NCI-H2171 (cell line): Measurements from ENCODE around the gene BAD.
"Not testable (repeated sequence)": the region's sequence is repeated elsewhere in the genome, so short reads cannot be mapped to it uniquely, and the experiment has no call there.

ENCODE experiments used
- DNase-seq: peaks from one replicate; lab custom pipeline; 2025; lab: John Stamatoyannopoulos, UW

BAD gene

GRCh38 chr11:64256300-64256699 is 28.2 kb downstream of the BAD start:
- no peak for DNase-seq

- DNase-seq = no peak
Measured at GRCh38 chr11:64255135-64256128, 29.0 kb downstream of the BAD start.

GRCh38 chr11:64254326-64254725 is 30.1 kb downstream of the BAD start:
- DNase-seq = no peak

GRCh38 chr11:64253481-64253880 is 31.0 kb downstream of the BAD start:
- no peak for DNase-seq

- no peak for DNase-seq
Measured at GRCh38 chr11:64253043-64253442, 31.4 kb downstream of the BAD start.

GRCh38 chr11:64252003-64252872 is 32.2 kb downstream of the BAD start:
- DNase-seq = no peak

GRCh38 chr11:64251753-64252002 is 32.8 kb downstream of the BAD start:
- DNase-seq = no peak

GRCh38 chr11:64251016-64251752 is 33.3 kb downstream of the BAD start, which contains the start of gene PLCB3:
Gene PLCB3, plus strand, starts transcription at chr11:64251530. Its CDS starts 120 bp downstream, at chr11:64251650.
- DNase-seq = peak; percentile 61

GRCh38 chr11:64250415-64251015 is 34.0 kb downstream of the BAD start:
- no peak for DNase-seq

- DNase-seq = no peak
Measured at GRCh38 chr11:64249563-64250414, 34.7 kb downstream of the BAD start.

- DNase-seq = no peak
Measured at GRCh38 chr11:64249038-64249437, 35.4 kb downstream of the BAD start.

GRCh38 chr11:64248578-64248977 is 35.9 kb downstream of the BAD start:
- no peak for DNase-seq

GRCh38 chr11:64247729-64248531 is 36.5 kb downstream of the BAD start:
- no peak for DNase-seq

- DNase-seq = peak; percentile 79
Measured at GRCh38 chr11:64246871-64247728, 37.4 kb downstream of the BAD start, which contains the start of gene PPP1R14B. Gene PPP1R14B, minus strand, starts transcription at chr11:64246943. Its CDS starts 270 bp downstream, at chr11:64246673.

GRCh38 chr11:64246621-64246870 is 37.9 kb downstream of the BAD start:
- not testable (repeated sequence) for DNase-seq

GRCh38 chr11:64245797-64246620 is 38.5 kb downstream of the BAD start:
- DNase-seq = peak; percentile 43

GRCh38 chr11:64245401-64245796 is 39.1 kb downstream of the BAD start:
- no peak for DNase-seq

- DNase-seq = no peak
Measured at GRCh38 chr11:64244966-64245365, 39.5 kb downstream of the BAD start.
